Epithelial cell of esophagus (primary cell): ENCODE measurements around the gene CDH8.

Experiments used
- DNase-seq: peaks from one replicate; pipeline ENCODE4 v3.0.0; 2010; ENCODE audit warnings: low read depth
- H3K4me3 ChIP-seq: 2 replicates; pipeline ENCODE4 v1.5.1; 2011; ENCODE audit warnings: mild to moderate bottlenecking, low read length, control low read depth
- CTCF ChIP-seq: IDR thresholded peaks from 2 replicates; pipeline ENCODE4 v1.5.1; 2011; ENCODE audit warnings: low read depth, mild to moderate bottlenecking, low read length, control low read depth, inconsistent platforms; ENCODE audit not compliant: insufficient read depth; ENCODE audit errors: missing control alignments

CDH8 gene

GRCh38 chr16:61885343-61885742, 150.9 kb downstream of the CDH8 start:
- no peak overlapping the region for H3K4me3 ChIP-seq
- DNase-seq: no peak
- no peak for TF ChIP-seq CTCF

- DNase-seq: no peak
- TF ChIP-seq CTCF: no peak
- no peak overlapping the region for H3K4me3 ChIP-seq
Measured at GRCh38 chr16:61879306-61879705, 156.9 kb downstream of the CDH8 start.

GRCh38 chr16:61877436-61877835, 158.8 kb downstream of the CDH8 start:
- no peak for TF ChIP-seq CTCF
- DNase-seq: no peak
- no peak overlapping the region for H3K4me3 ChIP-seq

- no peak overlapping the region for H3K4me3 ChIP-seq
- TF ChIP-seq CTCF: no peak
- DNase-seq: no peak
Measured at GRCh38 chr16:61872778-61873119, 163.5 kb downstream of the CDH8 start.

- no peak overlapping the region for H3K4me3 ChIP-seq
- no peak for TF ChIP-seq CTCF
- no peak for DNase-seq
Measured at GRCh38 chr16:61871837-61872777, 164.1 kb downstream of the CDH8 start.

GRCh38 chr16:61862221-61863155, 173.8 kb downstream of the CDH8 start:
- no peak for DNase-seq
- no peak for TF ChIP-seq CTCF
- no peak overlapping the region for H3K4me3 ChIP-seq
